ENCODE data around the gene SULT1C4. TPM values are rescaled to one million over a fixed set of nuclear protein-coding genes. Genes with fewer than 3 reads are reported as not detected.

SULT1C4 gene
- total RNA-seq, 2 experiments from 2014 or later, result not detected

DNA sequence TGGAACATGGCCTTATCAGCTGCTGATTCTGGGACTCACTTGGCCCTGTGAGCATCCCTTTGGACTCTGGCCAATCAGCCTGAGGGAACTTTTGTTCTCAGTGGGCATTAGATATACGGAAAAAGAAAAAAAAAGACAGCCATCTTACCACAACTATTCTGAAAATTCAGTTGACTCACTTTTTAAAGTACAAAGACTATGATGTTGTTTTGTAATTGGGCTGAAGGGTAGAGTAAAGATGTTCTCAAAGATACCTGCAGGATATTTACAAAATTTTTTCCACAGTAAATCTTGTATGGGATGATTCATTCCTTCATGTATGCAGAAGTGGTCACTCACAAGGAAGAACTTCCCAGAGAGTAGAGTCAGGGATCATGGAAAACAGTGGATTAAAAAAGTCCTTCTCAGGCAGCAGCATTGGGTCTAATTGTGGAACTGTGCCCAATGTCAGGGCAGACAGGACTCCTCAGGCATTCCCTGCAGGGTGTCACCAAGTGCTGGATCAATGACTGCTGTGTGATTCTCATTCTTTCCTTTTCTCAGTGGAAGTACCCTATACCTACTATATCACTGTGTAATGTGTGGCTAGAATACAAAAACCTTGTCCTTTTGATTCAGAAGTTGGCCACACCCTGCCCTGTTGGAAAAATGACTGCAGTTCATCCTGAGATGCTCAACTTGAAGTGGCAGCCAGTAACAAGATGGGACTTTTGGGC is 35.4 kb downstream of the SULT1C4 start:
- no peak overlapping the region for H2AFZ ChIP-seq (ENCODE audit: low read length)
- CTCF ChIA-PET (ENCODE audit: unreplicated experiment), result no interaction called here
- no peaks in the 10 kb centered on the region for H3K9me3 ChIP-seq (ENCODE audit: low read length)
- H3K4me3 ChIP-seq (ENCODE audit: low read depth, low read length, poor library complexity, severe bottlenecking), result no peak overlapping the region
- intact Hi-C loops (cut with micrococcal nuclease; ENCODE audit: unreplicated experiment), result no loop called here
- H3K27ac ChIP-seq (ENCODE audit: low read depth, low read length, poor library complexity, severe bottlenecking), result no peak overlapping the region
- H3K4me2 ChIP-seq (ENCODE audit: low read length), result no peak overlapping the region
- H3K9me2 ChIP-seq (ENCODE audit: insufficient read depth, low read length), result no peaks in the 10 kb centered on the region
- POLR2A ChIA-PET, result interaction anchor here (1.0 kb wide), 1 partner anchor 8 kb away, joined by 3 read pairs; no protein-coding TSS in a partner anchor
- DNase-seq (ENCODE audit: low spot score), result no peak
- H3K4me1 ChIP-seq (ENCODE audit: insufficient read depth, low read length, poor library complexity, severe bottlenecking), result no peaks in the 10 kb centered on the region
- H3K36me3 ChIP-seq (ENCODE audit: insufficient read depth, low read length), result no peaks in the 10 kb centered on the region
- no peaks in the 10 kb centered on the region for H3K79me2 ChIP-seq (ENCODE audit: insufficient read depth, low read depth, low read length)
- H4K20me1 ChIP-seq (ENCODE audit: insufficient read depth, low read length), result no peaks in the 10 kb centered on the region
- no TSS peak for BruUV-seq (replicated peaks)
- TF ChIP-seq EZH2phosphoT487 (IDR thresholded peaks at IDR 0.05; ENCODE audit: borderline replicate concordance, low read depth, low read length), result no peak
- TF ChIP-seq, protein P1, sequence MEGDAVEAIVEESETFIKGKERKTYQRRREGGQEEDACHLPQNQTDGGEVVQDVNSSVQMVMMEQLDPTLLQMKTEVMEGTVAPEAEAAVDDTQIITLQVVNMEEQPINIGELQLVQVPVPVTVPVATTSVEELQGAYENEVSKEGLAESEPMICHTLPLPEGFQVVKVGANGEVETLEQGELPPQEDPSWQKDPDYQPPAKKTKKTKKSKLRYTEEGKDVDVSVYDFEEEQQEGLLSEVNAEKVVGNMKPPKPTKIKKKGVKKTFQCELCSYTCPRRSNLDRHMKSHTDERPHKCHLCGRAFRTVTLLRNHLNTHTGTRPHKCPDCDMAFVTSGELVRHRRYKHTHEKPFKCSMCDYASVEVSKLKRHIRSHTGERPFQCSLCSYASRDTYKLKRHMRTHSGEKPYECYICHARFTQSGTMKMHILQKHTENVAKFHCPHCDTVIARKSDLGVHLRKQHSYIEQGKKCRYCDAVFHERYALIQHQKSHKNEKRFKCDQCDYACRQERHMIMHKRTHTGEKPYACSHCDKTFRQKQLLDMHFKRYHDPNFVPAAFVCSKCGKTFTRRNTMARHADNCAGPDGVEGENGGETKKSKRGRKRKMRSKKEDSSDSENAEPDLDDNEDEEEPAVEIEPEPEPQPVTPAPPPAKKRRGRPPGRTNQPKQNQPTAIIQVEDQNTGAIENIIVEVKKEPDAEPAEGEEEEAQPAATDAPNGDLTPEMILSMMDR (conservative IDR thresholded peaks at IDR 0.05; ENCODE audit: low read length), result no peak

DNA sequence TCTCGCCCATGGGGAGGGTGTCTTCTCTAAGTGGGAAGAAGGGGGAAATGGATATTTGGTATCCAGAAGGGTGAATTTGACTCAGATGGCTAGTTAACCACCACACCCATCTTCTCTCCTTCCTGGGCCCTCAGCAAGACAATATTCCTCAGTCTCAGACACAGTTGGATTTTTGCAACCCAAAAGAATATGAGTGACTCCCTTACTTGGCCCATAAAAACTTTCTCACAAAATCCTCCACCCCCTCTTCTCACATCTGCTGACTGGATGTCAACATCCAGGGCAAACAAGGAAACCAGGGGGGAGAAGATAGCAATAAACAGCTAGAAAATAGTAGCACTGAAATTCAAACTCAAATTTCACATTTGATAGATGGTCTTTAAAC is 35.9 kb downstream of the SULT1C4 start:
- intact Hi-C loops (cut with micrococcal nuclease; ENCODE audit: unreplicated experiment), result no loop called here
- Histone ChIP-seq H3K4me3 (ENCODE audit: low read depth, low read length, poor library complexity, severe bottlenecking) (no peak overlapping the region), H3K36me3 (ENCODE audit: insufficient read depth, low read length) (no peaks in the 10 kb centered on the region), H4K20me1 (ENCODE audit: insufficient read depth, low read length) (no peaks in the 10 kb centered on the region), H3K9me2 (ENCODE audit: insufficient read depth, low read length) (no peaks in the 10 kb centered on the region), H3K79me2 (ENCODE audit: insufficient read depth, low read depth, low read length) (no peaks in the 10 kb centered on the region), H3K9me3 (ENCODE audit: low read length) (no peaks in the 10 kb centered on the region), H3K4me1 (ENCODE audit: insufficient read depth, low read length, poor library complexity, severe bottlenecking) (no peaks in the 10 kb centered on the region), H3K27ac (ENCODE audit: low read depth, low read length, poor library complexity, severe bottlenecking) (no peak overlapping the region), H2AFZ (ENCODE audit: low read length) (no peak overlapping the region), H3K4me2 (ENCODE audit: low read length) (no peak overlapping the region)
- BruUV-seq (replicated peaks), result no TSS peak
- TF ChIP-seq, protein P1 (conservative IDR thresholded peaks at IDR 0.05; ENCODE audit: low read length), result no peak
- TF ChIP-seq EZH2phosphoT487 (IDR thresholded peaks at IDR 0.05; ENCODE audit: borderline replicate concordance, low read depth, low read length), result no peak
- CTCF ChIA-PET (ENCODE audit: unreplicated experiment), result no interaction called here
- POLR2A ChIA-PET, result no interaction called here
- DNase-seq (ENCODE audit: low spot score), result no peak

DNA sequence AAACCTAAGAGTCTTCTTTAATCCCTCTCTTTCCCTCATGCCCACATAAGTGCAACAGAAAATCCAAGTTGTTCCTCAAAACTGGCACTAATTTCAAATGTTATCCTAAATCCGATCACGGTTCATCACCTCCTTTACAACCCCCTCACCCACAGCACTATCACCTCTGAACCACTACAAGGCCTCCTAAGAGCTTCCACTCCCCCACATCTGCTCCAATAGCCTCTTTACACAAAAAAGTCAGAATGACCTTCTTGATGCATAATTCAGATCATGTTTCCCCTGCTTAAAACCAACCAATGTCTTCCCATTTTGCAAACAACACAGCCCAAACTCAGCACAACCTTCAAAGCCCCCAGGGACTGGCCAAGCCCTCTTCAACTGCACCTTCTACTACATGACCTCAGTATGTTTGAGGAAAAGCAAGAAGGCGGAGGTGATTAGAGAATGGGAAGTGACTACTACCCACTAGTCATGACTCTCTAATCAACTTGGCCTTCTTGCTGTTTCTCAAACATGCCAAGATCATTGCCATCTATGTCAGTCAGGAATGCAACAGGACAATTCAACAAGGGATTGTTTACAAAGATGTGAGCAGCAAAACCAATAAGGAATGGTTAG is 36.6 kb downstream of the SULT1C4 start:
- Histone ChIP-seq H3K27ac (ENCODE audit: low read depth, low read length, poor library complexity, severe bottlenecking) (no peak overlapping the region), H2AFZ (ENCODE audit: low read length) (no peak overlapping the region), H3K4me1 (ENCODE audit: insufficient read depth, low read length, poor library complexity, severe bottlenecking) (no peaks in the 10 kb centered on the region), H4K20me1 (ENCODE audit: insufficient read depth, low read length) (no peaks in the 10 kb centered on the region), H3K36me3 (ENCODE audit: insufficient read depth, low read length) (no peaks in the 10 kb centered on the region), H3K4me3 (ENCODE audit: low read depth, low read length, poor library complexity, severe bottlenecking) (no peak overlapping the region), H3K9me2 (ENCODE audit: insufficient read depth, low read length) (no peaks in the 10 kb centered on the region), H3K9me3 (ENCODE audit: low read length) (no peaks in the 10 kb centered on the region), H3K79me2 (ENCODE audit: insufficient read depth, low read depth, low read length) (no peaks in the 10 kb centered on the region), H3K4me2 (ENCODE audit: low read length) (no peak overlapping the region)
- ChIA-PET POLR2A (no interaction called here), CTCF (ENCODE audit: unreplicated experiment) (no interaction called here)
- TF ChIP-seq, protein P1 (conservative IDR thresholded peaks at IDR 0.05; ENCODE audit: low read length), result no peak
- TF ChIP-seq EZH2phosphoT487 (IDR thresholded peaks at IDR 0.05; ENCODE audit: borderline replicate concordance, low read depth, low read length), result no peak
- intact Hi-C loops (cut with micrococcal nuclease; ENCODE audit: unreplicated experiment), result no loop called here
- BruUV-seq (replicated peaks), result no TSS peak
- DNase-seq (ENCODE audit: low spot score), result no peak
